ENCODE results near the gene TSPAN13. TPM values are rescaled to one million over a fixed set of nuclear protein-coding genes. Genes with fewer than 3 reads are reported as not detected.

The TSPAN13 gene
- total RNA-seq, 4 donors from 2014 or later: 8.8 to 16.3 (median 10.0) TPM

DNA sequence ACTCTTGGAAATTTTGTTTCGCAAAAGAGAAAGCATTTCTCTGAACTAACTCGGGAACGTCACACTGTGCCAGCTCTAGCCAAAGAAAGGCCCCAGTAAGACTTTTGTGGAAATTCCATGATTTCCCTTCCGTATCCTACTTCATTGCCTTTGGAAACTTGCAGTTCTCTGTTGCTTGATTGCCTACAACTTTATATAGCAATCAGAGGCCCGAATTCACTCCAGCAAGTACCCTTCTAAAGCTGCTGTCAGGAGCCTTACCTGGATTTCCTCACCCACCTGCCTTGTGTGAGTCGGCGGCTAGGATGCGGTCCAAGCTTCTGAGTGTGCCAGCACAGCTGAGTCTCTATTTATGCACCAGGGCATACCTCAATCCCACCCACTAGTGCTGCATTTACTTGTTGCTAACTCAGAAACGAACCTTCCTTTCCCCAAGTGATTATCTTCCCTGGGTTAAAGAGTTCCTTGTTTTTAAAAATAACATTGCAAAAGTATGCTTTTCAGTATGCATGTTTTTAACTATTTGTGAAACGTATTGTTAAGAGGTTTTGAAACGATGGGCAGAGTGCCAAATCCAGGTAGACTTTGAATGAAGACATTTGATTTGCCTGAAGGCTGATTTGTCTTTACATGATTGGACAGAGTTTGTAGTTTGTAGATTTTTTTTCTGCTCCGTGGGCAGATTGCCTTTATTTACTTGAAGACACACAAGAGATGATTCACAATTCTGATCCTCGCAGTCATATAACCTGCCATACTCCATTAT, 51.3 kb downstream of the TSPAN13 start, which contains the start of gene AGR2:
Gene AGR2 (minus strand): TSS at position 326 of the 766 bp plus-strand sequence. CDS start 3,203 bp downstream, outside the sequence.
- peak; percentile 63 to 87 for DNase-seq (ENCODE audit: low spot score in 2 of 2)
- no peak within 1 kb of the TSS for H3K4me3 ChIP-seq (ENCODE audit: low read depth, poor library complexity, severe bottlenecking)
- intact Hi-C loops (cut with DNase I; ENCODE audit: low total_unique reads): loop anchor here (5.0 kb wide), 1 partner anchor 112 kb away; no protein-coding TSS in a partner anchor
- TF ChIP-seq POLR2A (IDR thresholded peaks at IDR 0.05): no peak
- TF ChIP-seq, protein P1, sequence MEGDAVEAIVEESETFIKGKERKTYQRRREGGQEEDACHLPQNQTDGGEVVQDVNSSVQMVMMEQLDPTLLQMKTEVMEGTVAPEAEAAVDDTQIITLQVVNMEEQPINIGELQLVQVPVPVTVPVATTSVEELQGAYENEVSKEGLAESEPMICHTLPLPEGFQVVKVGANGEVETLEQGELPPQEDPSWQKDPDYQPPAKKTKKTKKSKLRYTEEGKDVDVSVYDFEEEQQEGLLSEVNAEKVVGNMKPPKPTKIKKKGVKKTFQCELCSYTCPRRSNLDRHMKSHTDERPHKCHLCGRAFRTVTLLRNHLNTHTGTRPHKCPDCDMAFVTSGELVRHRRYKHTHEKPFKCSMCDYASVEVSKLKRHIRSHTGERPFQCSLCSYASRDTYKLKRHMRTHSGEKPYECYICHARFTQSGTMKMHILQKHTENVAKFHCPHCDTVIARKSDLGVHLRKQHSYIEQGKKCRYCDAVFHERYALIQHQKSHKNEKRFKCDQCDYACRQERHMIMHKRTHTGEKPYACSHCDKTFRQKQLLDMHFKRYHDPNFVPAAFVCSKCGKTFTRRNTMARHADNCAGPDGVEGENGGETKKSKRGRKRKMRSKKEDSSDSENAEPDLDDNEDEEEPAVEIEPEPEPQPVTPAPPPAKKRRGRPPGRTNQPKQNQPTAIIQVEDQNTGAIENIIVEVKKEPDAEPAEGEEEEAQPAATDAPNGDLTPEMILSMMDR (IDR thresholded peaks at IDR 0.05): no peak
- 47 to 49% methylated on average over 13 of the region's 13 CpGs for WGBS, 2 donors

DNA sequence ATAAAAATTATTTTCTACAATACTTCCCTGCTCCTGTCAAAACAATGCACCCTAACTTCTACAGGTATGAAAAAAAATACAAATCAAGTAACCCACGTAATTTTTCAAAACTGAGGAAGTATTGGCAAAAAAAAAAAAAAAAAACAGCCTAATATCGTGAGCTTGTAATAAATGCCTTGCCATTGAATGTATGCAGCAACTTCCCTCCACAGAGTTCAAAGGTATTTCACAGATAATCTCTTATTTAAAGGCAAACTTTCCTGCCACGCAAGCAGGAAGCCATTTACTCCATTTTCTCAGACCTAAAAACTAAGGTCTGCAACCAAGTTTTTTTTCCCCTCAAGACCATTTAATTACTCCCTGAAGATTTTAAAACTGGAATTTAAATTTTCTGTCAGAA, 51.9 kb downstream of the TSPAN13 start:
- WGBS, 2 donors: 43 to 51% methylated on average over 3 of the region's 3 CpGs
- DNase-seq (ENCODE audit: low spot score in 2 of 2): no peak
- H3K4me3 ChIP-seq (ENCODE audit: low read depth, poor library complexity, severe bottlenecking): no peak overlapping the region
- TF ChIP-seq, protein P1 (IDR thresholded peaks at IDR 0.05): no peak
- no peak for TF ChIP-seq POLR2A (IDR thresholded peaks at IDR 0.05)
- intact Hi-C loops (cut with DNase I; ENCODE audit: low total_unique reads): no loop called here

DNA sequence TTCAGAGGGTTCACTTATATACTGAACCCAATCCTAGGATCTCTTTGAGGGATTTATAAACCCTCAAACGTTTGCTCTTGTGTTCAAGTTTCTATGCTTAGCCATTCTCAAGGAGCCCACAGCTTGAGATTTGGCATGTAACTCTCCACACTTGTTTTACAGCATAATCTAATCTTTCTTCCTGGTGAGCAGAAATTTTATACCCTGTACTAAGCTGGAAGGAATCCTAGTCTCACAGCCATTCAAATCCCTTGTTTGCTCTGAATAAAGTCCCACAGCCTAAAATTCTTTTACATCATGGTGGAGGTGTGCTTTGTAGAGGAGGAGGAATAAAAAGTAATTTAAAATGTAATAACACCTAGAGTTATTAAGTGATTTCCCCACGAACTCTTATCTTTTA, 56.6 kb downstream of the TSPAN13 start:
- no peak for DNase-seq (ENCODE audit: low spot score in 2 of 2)
- TF ChIP-seq POLR2A (IDR thresholded peaks at IDR 0.05): no peak
- TF ChIP-seq, protein P1 (IDR thresholded peaks at IDR 0.05): no peak
- intact Hi-C loops (cut with DNase I; ENCODE audit: low total_unique reads): no loop called here
- no peak overlapping the region for H3K4me3 ChIP-seq (ENCODE audit: low read depth, poor library complexity, severe bottlenecking)
- 82 to 91% methylated on average over 2 of the region's 2 CpGs for WGBS, 2 donors

DNA sequence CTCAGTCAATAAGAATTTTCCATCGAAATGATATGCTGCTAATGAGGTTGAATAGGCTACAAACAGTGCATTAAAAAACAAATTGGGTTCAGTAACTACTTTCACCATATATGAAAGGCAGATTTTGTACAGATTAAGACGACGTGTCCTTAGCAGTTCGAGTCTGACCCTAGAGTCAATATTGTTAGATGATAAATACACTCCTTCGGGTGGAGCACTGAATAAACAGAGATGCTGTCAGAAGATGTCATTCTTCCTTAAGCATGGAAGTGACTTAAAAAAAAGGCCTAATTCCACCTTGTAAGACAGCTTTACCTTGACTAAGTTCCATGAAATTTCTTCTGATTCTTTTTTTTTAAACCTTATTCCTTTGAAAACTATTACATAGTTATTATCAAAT, 57.0 kb downstream of the TSPAN13 start:
- DNase-seq (ENCODE audit: low spot score in 2 of 2): no peak
- 83 to 90% methylated on average over 5 of the region's 5 CpGs for WGBS, 2 donors
- intact Hi-C loops (cut with DNase I; ENCODE audit: low total_unique reads): no loop called here

DNA sequence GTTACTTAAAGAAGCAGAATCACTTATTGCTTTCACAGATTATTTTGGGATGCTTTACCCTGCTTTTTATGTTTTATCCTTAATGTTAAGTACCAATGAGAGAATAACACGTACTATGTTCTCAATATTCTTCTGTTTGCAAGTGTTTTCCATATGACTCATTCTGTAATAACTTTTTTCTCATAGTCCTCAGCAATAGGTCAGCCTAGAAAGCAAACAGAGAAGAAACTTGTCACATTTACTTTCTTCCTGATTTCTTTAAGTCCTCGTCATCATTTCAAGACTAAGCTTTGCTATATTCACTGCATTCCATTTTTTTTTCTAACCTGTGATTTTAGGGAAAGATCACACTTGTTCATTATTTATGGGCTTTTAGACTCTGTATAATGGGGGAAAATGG, 58.0 kb downstream of the TSPAN13 start:
- no peak for DNase-seq (ENCODE audit: low spot score in 2 of 2)
- 72 to 76% methylated on average over 2 of the region's 2 CpGs for WGBS, 2 donors
- intact Hi-C loops (cut with DNase I; ENCODE audit: low total_unique reads): no loop called here
- H3K4me3 ChIP-seq (ENCODE audit: low read depth, poor library complexity, severe bottlenecking): no peak overlapping the region
- TF ChIP-seq, protein P1 (IDR thresholded peaks at IDR 0.05): no peak
- TF ChIP-seq POLR2A (IDR thresholded peaks at IDR 0.05): no peak

More for the DNA sequence above, 57.0 kb downstream of the TSPAN13 start:
- H3K4me3 ChIP-seq (ENCODE audit: low read depth, poor library complexity, severe bottlenecking): no peak overlapping the region
- TF ChIP-seq, protein P1 (IDR thresholded peaks at IDR 0.05): no peak
- no peak for TF ChIP-seq POLR2A (IDR thresholded peaks at IDR 0.05)
